Stimulated activated CD8-positive, alpha-beta memory T cell treated with anti-CD3 and anti-CD28 coated beads, Interleukin-4, amount 100 ng/mL, for 48 hours (primary cell): ENCODE results near the gene AFF2.

Experiments used
- DNase-seq: peaks from one replicate; pipeline ENCODE4 v3.0.0-alpha.2; 2020

AFF2 gene

DNA sequence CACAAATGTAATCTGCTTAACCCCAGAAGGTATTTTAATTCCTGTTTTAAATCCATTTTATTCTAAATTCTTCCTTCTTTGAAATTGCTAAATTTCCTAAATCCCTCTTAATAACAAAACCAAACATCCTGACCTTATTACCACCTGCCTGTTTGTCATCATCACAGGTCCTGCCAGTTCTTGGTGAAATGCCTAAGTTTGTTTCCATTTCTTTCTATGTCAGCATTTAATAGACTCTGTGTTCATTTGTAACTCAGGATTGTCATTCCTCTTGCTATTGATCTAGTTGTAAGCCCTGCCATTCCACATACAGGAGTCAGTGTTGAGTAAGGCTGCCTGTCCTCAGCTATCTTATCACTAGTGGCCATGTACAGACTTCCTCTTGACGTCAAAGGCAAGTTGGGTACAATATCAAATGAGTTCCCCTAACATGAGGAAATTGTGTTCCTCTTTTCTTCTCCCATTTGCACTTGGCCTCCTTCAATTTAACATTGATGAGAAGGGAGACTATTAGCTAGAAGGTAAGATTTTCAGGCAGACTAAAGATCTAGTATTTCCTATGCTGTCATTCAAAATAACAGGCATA, 440.1 kb downstream of the AFF2 start:
- DNase-seq: no peak

DNA sequence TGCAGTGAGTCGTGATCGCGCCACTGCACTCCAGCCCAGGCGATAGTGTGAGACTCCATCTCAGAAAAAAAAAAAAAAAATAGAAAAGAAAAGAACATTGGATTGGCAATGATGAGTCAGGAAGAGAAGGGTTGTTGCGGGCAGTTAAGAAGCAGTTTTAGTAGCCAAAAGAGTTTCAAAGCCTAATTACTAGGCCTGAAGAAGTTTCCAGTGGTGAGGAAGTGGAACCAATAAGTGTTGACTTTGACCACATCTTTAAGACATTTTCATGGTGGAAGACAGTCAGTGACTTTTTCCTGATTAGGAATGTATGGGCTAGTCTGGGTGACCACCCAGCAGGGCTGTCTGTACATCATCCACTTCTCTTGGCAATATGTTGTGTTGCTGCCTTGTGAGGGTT, 442.3 kb downstream of the AFF2 start:
- no peak for DNase-seq

DNA sequence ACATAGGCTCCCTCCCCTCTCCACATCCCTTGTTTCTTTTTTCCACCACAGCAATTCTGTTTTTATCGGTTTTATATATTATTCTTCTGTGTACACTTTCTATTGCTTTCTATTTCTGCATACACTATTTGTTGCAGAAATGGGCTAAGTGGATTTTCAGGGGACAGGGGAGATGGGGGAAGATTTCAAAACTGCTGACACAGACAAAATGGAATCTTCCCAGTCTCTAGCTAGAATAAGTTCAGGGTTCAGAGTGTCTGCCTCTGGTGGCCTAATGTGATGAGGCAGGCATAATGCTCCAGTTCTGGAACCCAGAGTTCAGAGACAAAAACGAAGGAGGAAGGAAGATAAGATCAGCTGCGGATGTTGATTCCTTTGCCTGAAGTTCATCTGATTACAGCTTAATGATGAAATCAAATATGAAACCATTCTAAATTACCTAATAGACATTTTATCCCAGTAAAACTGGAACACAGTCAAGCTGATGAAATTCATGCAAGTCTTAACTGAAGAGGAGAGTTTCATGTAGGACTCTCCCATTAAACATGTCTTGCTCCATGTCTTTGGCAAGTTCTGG, 447.1 kb downstream of the AFF2 start:
- no peak for DNase-seq

DNA sequence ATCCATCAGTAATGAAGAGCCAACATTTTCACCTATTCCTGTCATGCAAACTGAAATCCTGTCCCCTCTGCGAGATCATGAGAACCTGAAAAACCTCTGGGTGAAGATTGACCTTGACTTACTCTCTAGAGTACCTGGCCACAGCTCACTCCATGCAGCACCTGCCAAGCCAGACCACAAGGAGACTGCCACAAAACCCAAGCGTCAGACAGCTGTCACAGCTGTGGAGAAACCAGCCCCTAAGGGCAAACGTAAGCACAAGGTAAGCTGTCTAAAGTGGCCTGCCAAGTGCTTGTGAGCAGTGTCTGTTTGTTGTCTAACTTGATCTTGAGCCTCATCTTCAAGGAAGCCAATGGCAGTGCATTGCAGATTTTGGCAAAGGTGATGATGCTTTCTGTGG, 455.9 kb downstream of the AFF2 start:
- DNase-seq: no peak

DNA sequence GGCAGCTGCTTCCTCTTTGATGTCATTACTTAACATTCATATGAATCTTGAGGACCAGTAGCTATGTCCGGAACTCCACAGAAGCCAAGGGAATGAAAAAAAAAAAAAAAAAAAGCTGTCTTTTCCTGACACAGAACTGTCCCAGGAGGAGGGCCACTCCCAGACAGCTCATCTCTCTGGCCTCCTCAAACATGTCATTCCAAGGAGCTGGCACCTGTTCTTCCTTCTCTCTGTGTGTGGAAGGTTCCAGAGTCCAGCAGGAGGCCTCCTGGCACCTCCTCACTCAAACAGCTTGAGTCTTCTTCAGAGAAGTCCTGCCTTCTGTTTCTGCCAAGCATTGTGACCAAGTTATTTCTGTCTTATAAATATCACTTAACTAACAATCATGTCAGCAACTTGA, 458.5 kb downstream of the AFF2 start:
- DNase-seq: no peak

DNA sequence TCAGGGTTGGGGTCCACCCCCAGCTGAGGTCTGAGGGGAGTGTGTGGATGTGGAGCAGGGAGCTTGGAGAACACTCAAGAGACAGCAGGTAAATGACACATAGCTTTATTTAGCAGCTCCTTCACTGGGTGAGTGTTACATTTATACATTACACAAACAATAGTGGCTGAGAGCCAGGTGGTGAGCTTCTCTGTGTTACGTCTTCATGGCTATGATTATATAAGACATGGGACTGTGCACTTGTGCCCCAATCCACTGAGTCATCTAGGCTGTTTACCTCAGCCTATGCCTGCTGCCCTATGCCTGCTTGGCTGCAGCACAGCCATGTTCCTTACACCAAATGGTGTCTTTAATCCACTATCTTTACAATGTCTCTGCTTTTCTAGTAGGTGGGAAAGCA, 459.6 kb downstream of the AFF2 start:
- no peak for DNase-seq

DNA sequence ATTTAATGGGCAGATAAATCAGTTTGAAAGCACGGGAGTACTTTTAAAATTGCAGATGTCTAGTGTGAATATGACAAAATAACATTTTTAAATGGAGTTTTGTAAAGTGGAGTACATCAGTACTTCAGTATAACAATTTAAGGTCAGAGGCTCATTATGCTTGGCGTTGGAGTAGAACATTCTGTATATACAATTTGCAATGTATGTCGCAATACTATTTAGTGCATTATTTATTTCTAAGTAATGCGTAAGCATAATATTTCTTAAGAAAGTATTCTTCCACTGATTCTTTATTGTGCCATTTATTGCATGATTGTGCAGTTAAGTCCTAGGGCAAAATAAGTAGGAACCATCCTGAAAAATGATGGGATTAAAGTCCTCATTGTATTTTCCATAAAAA, 461.6 kb downstream of the AFF2 start:
- DNase-seq: no peak

DNA sequence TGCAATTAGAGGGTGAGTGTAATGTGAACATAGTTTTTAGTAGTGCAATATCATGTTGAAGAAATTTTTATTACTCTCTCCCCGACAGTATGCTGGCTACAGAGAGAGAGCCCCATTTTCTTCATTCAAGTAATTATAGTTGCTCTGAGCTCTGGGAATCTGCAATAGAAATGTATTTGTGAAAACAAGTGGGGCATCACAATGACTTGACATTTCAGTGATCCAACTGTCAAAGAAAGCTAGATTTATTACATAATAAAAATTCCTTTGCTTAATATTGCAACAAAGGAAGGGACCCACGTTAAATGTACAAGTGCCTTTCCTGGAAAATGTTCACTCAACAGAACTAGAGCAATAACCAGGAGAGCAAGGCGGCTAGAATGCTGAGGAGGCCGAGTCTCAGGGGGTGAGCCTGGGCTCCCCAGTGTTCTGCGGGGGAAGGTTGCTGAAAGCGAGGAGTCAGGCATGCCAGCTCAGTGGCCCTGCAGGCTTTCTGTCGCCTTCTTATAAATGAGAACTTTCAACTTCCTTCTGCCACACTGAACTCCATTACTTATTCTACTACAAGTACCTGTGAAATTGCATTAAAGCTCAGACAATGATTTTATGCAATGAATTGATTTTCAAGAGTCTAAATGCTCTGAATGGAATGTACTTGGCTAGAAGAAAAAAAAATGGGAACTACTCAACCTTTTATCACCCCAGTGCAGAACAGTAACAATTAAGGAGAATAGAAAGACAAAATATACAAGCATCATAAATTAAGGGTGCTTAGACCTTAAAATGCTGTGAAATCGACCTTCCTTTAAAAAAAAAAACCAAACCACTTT, 476.4 kb downstream of the AFF2 start:
- no peak for DNase-seq

DNA sequence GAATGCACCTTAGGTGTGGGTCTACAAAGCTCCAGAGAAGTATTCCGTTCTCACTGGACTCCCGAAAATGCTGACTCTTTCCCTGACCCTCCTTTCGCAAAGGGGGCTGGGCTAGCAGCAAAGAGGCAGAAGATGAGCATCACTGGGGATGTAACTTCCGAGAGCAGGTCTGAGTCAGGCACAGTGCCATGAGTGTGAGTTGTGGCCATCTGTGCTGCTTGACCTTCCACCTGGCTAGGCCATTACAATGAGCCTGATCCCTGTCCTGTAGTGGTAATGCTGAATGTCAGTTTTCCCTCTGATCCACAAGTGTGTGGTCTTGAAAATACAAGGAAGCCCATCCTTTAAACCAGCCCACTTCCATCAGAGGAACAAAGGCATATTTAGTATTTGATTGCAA, 479.4 kb downstream of the AFF2 start:
- DNase-seq: no peak

DNA sequence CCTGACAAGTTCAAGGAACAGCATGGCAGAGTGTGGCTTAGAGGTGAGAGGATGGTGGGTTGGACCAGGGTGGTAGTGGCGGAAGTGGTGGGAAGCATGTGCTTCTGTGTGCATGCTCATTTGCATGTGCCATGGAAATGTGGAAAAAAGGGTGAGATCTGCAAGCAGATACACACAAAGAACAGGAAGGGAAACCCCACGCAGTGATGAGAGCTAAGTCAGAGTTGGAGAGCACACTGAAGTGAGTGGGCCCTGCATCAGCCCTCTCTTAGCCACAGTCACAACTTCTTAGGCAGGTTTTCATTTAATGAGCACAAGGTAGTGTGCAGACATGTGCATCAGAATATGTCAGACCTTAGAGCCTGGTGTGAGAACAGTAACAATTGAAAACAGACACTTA, 483.8 kb downstream of the AFF2 start:
- DNase-seq: no peak

DNA sequence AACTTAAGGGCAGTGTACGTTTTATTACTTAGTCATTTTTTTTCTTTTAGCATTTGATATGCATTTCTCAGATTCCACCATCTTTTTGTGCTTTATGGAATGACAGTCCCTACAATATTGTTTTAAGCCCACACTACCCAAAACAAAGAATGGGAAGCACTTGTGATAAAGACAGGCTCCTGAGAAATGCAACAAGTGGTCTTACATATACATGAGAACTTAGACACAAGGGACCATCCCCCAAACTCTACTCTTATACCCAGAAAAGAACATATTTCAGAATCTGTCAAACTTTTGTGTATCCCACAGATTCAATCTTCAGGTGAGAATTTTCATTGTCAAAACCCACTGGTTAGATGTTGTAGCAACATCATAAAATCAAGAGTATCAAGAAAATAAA, 491.1 kb downstream of the AFF2 start:
- DNase-seq: no peak

DNA sequence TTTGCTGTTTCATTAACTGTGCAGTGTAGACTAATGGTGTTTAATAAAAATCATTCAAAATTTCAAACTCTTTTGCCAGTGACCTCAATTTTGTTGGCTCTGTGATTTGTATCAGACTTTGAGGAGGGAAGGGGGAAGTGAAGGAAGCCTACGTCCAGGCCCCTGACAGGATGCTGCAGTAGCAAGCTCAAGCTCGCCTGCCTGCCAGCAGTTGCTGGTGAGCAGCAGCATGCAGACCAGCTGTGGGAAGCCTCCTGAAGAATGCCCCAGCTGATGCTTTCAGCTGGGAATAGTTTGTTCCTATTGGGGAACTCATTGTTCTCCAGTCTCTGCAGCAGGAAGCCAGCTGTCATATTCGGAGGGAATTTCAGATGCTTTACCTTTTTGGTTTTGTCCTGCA, 495.2 kb downstream of the AFF2 start:
- no peak for DNase-seq

DNA sequence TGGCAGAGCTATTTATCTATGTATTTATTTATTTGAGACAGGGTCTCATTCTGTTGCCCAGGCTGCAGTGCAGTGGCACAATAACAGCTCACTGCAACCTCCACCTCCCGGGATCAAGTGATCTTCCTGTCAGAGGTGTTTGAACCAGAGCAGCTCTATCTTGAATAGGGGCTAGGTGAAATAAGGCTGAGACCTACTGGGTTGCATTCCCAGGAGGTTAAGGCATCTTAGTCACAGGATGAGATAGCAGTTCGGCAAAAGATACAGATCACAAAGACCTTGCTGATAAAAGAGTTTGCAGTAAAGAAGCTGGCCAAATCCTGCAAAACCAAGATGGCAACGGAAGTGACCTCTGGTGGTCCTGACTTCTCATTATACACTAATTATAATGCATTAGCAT, 501.9 kb downstream of the AFF2 start:
- DNase-seq: no peak

DNA sequence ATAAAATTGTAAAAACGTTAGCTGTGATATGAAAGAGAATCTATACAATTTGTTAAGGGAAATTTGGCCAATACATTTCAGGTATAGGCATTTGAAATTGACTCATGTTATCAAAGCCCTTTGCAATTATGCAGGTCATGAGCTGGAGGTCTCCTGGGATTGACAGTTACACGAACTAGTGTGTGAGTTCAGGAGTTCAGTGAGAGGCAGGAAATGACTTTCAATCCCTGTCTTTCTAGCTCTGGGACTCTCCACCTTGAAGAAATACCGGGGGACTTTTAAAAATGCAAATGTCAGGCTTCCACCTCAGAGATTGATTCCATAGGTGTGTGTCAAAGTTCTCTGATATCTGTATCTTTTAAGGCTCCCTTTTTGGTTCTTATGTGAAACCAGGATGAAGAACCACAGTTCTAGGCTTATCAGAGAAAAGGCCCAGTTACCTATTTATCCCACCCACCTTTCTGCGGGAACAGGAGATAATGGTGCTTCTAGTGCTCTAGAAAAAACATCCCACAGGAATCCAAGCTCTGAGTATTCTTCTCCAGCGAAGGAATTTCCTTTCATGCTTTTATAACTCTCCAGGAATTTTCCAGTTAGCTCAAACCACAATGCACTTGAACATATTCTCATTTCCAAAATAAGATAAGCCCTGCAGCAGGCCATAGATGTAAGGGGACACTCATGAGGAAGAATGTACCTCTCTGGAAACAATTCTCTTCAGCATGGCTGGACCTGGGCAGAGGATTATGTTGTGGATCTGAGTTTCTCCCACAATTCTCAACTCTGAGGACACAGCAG, 503.6 kb downstream of the AFF2 start:
- DNase-seq: no peak

DNA sequence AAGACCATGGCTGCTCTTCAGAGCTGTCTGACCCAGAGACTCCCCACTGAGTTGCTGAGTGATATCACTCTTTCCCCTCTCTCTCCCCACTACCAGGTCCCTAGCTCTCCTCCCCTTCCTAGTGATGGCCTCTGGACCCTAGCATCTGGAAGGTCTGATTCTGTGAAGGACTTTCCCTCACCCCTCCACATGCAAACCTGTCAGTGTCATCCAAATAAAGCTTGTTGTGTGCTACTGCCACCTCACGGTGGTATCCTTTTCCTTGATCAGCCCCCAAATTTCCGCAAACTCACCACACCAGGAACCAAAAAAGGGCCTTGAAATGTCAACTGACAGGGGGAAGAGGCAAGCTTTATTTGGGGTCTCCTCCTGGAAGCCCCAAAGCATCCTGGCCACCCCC, 504.5 kb downstream of the AFF2 start:
- DNase-seq: no peak

DNA sequence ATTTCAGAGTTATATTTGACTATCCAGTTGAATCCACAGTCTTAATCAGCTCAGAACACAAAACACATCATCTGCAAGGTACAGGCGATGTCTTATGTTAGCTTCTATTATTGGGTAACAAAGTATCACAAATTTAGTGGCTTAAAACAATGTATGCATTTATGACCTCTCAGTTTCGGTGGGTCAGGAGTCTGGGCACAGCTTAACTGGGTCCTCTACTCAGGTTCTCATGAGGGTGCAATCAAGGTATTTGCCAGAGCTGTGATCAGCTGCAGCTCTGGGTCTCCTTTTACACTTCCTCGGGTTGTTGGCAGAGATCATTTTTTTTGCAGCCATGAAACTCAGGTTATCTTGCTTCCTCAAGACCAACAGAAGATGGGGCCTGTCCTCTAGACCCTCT, 505.8 kb downstream of the AFF2 start:
- no peak for DNase-seq

DNA sequence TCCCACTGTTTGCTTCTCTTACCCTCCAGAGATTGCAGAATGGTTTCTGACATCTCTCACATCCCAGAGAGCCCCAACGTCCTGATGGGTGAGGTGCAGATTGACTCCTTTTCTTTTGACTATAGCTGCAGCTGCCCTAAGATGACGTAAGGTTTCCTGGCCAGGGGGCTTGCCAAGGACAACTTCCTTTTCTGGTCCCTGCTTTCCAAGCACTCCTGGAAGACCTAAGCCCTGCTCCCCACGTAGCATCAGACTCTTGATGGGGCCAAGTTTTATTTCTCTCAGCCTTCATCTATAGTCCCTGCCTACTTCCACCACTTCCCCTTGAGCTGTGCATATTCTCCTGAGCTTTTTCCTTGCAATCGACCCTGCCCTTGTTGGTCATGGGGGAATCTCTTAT, 507.0 kb downstream of the AFF2 start:
- DNase-seq: no peak

DNA sequence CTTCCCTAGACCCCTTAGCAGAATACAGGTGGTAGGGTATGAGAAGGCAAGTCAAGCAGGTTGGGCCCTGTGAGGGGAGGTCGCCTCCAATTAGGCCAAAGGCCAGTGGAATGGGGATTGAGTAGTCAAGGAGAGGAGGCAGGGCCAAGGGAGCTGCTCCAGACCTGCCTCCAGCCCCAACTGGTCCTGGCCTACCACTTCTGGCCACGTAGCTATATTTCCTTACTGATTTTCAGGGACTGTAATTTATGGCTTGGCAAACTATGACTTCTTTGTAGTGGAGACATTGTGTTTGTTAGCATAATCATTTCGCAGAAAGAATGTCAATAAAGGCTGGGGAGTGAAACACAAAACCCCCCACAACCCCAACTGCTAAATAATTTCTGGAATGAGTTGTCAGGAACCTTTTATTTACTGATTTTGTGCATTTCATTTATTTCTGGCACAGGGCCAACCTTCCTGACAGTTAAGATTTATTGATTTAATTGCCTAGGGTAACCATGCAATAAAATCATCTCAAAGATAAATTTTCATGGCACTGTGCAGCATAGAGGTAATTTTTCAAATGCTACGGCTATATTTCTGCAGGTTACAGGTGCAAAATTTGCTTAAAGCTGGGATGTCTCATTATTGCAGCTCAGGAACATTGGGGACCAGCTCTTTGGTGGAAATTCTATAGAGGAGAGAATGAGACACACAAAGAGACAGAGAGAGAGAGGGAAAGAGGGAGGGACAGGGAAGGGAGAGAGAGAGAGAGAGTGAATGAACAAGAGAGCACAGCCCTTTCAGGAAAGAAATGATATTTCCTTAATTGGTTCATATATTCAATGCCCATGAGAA, 509.8 kb downstream of the AFF2 start:
- DNase-seq: no peak

DNA sequence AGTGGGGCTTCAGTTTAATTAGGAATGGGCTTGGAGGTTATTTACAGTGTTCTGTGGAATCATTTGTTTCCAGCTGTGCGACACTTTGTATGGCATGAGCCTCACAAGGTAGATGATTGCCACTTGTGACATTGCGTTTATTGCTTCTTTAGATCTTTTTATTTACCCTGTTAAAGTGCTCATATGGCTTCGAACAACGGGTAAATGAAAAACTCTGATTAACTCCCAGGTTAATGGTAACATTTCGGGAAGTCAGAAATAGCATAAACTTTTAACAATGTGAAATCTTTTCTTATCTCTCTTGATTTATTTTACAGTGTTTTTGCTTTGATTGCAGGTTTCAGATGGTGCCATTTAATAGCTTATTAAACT, 510.4 kb downstream of the AFF2 start:
- no peak for DNase-seq

DNA sequence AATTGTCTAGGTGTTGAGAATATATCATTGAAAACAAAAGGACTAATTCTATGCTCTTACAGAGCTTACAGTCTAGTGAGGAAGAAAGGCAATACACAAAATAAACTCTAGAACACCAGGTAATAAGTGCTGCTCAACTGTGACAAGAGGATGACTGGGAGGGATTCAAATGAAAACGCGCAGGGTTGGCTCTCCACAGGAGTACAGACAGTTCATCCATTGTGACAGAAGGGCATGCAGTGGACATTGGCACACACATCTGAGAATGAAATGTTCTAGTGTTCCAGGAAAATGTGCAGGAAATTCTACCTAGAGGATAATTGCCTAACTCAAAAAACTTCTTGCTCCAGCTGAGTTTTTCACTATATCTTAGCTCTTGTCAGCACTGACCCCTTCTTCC, 512.7 kb downstream of the AFF2 start:
- no peak for DNase-seq

DNA sequence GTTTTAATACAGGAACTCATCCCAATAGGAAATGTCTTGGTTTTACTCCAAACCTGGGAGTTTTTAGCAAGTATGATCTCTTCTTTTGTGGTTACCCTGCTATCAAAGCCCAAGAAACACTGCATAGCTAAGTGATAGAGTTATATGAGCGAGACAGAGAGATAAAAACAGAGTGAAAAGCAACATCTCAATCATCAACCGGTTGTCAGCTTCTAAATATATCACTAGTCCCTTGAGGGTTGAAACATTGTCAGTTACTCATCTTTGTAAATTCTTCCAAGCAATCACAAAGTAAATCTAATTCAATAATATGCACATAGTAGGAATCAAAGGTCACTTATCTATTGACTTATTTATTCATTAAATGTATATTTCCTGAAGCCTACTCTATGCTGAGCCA, 520.7 kb downstream of the AFF2 start:
- no peak for DNase-seq

DNA sequence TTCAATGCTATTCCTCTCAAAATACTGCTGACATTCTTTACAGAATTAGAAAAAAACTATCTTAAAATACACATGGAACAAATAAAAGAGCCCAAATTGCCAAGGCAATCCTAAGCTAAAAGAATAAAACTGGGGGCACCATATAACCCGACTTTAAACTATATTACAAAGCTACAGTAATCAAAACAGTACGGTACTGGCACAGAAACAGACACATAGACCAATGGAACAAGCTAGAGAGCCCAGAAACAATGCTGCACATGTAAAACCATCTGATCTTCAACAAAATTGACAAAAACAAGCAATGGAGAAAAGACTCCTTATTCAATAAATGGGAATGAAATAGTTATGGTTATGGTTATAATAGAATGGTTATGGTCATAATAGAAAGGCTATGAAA, 522.1 kb downstream of the AFF2 start:
- no peak for DNase-seq

DNA sequence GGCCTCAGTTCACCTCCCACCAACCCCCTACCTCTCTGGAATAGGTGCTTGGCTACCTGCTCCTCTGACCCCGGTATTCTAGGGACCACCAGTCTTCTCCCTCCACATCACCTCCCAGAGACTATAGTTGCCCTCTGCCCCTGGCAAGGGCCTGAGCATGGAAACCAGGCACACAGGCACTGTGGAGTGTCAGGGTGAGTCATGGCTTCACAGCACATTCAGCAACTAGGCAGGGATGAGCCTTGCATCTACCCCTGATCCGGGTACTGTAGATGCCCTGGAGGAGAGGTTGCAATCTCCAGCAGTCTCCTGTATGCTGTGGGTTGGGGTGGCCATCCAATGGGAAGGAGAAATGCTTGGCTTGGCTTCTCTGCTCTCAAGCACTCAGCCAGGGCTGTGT, 532.0 kb downstream of the AFF2 start:
- no peak for DNase-seq
